GM21576 (cell line): ENCODE measurements around the gene NATD1.
A peak's percentile ranks its signal among the peaks of the same experiment; 100 is the strongest.

Source experiments
- ATAC-seq: cut with Tn5 transposase; IDR thresholded peaks from one replicate; pipeline ENCODE4 v1.9.1; 2021; ENCODE audit warnings: mild to moderate bottlenecking, moderate library complexity; ENCODE audit not compliant: unreplicated experiment

Gene NATD1

DNA sequence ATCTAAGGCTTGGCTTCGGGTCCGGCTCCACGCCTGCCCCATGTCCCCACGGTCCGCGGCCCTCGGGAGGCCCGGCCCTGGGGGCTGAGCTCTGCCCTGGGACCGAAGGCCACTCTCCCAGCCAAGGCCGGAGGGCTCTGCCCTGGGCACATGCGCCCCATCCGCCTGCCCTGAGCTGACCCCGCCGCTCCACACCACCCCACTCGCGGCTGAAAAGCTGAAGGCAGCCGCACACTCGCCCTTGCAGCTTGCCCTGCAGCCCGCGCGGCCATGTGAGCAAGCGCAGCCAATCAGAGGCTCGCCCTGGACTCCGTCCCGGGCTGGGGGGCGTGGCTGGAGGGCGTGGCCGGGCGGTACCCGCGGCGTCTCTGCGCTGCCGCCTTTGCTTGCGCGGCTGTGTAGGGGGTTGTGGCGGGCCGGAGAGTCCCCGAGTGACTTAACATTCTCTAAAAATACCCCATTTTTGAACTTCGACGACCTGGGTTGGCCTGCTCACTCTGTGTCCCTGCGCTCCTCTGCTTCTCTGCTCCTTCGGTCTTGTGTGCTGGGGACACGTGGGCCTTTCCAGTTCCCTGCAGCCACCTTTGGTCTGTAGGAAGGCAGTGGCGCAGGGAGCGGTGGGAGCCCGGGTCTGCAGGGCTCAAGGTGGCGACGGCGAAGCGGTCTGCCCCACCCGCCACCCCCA lies 22.5 kb upstream of the NATD1 start:
- peak; percentile 87 for ATAC-seq

DNA sequence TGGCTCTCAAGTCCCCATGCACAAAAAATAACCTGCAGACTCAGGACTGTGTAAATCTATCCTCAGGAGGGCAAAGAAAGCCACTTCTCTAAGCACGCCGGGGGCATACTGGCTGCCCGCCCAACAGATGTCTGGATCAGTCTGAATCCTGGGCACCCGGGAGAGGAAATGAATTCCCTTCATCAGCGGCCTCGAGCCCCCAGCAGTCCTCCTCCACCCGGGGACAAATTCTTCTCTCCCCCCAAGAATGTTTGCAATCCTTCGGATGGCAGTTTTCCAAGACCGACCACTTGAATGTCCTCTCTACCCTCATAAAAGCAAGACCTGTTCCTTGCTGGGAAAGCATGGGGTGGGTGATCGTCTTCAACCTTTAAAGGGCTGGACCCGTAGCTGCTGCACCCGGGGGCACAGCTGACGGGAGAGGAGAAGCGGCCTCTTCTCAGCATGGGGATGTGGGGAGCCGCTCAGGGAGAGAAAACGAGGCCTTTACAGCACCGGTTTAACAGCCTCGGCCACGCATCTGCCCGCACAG lies 21.9 kb upstream of the NATD1 start:
- no peak for ATAC-seq

DNA sequence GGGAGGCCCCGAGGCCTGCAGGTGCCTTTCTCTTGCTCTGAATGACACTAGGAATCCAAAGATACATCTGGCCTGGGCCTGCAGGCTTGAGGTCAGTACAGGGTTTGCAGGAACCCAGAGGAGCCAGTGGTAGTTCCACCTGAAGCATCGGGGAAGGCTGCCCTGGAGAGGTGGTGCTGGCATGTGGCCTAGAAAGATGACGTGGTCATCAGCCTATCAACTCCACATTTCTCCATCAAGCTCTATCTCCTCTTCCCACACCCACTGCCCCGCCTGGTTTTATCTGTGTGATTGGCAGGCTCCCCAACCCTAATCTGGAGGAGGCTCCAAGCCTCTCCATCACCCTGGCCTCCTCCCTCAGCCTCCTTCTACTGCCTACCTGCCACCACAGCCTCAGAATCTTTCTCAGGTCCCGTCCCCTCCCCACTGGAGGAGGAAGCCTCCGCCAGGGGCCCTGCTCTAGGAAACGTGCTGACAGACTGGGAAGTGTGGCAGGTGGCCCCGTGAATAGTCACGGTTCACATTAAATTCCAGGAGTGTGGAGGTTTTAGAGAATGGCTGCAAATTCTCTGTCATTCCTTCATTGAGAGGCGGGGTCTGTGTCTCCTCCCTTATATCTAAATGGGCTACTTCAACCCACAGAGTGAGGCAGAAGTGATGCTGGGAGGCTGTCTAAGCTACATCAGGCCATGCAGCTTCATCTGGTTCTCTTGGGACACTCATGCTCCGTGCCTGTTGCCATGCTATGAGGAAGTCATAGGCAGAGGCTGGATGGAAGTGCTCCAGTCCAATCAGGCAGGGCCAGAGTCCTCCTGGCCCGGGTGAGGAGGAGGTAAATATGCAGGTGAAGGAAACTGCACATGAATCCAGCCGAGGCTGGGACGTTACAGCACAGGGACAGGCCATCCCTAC lies 19.9 kb upstream of the NATD1 start:
- no peak for ATAC-seq

DNA sequence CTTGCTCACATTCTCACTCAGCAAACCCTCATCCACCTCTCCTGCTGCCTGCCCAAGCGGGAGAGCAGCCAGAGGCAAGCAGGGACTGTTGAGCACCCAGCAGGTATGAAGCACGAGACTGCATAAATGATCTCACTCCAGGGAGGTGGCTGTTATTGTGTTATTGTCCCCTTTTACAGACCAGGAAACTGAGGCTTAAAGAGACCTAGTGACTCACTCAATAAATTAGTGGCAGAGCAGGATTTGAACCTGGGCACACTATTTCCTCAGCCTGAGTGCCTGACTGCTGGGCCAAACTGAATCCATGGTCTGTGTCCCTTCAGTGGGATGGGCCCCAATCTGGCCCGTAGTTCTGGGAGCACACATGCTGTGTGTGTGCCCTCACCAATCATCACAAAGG lies 19.0 kb upstream of the NATD1 start:
- ATAC-seq, result no peak

DNA sequence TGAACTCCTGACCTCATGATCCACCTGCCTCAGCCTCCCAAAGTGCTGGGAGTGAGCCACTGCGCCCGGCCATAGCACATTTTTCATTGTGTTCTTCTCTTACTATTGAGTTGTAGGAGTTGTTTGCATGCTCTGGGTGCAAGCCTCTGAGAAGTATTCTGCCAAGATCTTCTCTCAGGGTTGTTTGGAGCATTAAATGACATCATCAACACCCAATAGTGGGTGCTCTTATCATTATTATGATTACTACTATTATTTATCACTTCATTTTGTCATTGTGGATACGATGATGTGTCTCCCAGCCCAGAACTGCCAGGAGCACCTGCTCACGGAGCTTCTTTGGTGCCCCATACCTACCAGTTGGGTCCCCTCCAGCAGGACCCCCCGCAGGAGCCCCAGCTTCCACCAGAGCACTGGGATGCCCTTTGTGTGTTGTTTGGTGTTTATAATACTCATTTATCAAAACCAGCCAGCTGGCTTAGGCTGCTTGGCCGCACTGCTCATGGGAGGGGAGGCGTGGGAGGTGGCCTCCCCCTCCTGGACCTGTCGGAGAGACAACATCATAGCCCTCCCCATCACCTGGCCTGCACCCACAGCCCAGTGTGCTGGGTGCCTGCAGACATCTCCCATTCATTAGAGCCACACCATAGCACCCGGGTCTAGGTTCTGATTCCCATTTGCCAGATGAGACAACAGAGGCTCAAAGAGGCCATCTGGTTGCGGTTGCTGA lies 18.4 kb upstream of the NATD1 start:
- no peak for ATAC-seq

DNA sequence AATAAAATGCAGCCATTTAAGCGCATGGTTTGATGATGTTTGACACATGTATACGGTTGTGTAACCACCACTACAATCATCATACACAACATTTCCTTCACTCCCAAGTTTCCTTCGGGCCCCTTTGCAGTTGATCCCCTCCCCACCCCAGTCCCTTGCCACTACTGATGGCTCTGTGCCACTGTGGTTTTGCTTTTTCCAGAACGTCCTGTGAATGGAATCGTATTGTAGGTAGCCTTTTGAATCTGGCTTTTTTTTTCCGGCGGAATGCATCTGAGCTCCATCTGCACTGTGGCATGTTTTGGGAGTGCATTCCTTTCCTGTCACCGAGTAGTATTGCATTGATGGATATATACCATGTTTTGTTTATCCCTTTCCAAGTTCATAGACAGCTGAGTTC lies 16.2 kb upstream of the NATD1 start:
- no peak for ATAC-seq

DNA sequence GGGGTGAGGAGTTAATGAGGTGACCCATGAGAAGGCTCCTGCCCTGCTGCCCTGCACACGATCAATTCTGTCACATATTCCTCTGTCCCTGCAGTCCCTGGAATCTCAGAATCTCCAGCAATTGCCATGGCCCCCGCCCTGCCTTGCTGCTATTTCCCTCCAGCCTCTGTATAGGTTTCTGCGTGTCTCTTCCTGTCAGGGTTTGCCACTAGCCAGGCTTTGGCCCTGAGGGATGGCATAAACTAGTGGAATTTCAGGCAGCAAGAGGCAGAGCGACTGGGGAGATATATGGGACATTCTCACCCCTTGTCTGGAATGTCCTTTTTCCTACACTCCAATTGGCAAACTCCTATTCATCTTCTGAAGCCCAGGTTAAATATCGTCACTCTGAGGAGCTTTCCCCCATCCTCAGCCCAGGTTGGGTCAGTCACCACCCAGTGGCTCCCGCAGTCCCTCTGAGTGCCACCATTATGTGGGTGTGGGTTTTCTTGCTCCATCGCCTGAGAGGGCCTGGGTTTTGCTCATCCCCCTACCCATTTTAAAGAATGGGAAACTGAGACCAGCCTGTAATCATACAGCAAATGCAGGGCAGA lies 15.5 kb upstream of the NATD1 start:
- no peak for ATAC-seq

DNA sequence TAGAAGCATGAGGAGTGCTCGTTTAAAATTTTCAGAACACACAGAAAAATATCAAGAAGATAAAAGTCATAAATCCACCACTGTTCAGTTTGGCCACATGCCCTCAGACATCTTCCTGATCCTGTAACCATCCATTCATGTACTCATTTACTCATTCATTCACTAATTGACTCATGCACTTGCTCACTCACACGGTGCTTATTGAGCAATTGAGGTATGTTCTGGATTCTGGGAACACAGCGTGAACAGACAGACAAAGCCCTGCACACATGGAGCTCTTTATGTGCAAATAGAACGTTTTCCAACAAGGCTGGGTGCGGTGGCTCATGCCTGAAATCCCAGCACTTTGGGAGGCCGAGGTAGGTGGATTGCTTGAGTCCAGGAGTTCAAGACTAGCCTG lies 10.2 kb upstream of the NATD1 start:
- ATAC-seq, result no peak

DNA sequence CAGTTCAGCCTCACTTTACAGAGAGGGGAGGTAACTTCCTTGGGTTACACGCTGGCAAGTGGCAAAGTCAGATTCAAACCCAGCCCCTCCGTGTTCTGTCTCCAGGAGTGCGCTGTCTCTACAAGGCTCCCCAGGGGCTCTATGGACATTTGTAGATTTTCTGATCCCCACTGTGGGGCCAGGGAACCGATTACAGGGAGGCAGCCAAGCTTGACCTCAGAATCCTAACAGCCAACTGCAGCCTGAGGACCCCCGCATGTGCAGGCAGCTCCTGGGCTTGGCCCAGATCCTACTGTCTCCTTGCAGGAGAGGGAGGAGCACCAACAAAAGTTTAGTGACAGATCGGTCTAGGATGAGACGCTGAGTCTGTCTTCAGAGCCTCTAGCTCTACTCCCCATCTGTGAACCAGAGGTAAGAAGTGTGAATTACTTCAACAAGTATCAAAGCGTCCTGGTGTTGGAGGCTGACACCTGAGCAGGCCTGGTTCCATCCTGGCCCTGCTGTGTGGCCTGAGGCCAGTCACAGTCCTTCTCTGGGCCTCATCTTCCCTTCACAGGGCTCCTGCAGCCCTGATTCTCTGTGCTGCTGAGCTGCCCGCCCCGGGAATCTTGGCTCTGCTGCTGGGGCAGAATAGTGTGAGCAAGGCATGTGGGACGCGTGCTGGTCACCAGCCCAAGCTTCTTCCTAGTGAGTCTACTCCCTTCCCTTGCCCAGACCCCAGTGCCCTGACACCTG lies 9.2 kb upstream of the NATD1 start:
- ATAC-seq, result no peak

DNA sequence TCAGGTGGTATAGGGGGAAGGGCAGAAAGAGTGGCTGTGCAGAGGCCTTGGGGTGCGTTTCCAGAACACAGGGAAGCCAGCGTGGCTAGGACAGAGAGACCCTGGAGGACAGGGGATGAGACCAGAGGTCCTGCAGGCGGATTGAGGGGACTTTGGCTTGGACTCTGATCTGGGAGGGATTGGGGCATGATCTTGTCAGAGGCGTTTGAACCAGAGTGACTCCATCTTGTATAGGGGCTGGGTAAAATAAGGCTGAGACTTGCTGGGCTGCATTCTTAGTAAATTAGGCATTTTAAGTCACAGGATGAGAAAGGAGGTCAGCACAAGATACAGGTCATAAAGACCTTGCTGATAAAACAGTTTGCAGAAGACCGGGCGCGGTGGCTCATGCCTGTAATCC lies 5.4 kb upstream of the NATD1 start:
- no peak for ATAC-seq

DNA sequence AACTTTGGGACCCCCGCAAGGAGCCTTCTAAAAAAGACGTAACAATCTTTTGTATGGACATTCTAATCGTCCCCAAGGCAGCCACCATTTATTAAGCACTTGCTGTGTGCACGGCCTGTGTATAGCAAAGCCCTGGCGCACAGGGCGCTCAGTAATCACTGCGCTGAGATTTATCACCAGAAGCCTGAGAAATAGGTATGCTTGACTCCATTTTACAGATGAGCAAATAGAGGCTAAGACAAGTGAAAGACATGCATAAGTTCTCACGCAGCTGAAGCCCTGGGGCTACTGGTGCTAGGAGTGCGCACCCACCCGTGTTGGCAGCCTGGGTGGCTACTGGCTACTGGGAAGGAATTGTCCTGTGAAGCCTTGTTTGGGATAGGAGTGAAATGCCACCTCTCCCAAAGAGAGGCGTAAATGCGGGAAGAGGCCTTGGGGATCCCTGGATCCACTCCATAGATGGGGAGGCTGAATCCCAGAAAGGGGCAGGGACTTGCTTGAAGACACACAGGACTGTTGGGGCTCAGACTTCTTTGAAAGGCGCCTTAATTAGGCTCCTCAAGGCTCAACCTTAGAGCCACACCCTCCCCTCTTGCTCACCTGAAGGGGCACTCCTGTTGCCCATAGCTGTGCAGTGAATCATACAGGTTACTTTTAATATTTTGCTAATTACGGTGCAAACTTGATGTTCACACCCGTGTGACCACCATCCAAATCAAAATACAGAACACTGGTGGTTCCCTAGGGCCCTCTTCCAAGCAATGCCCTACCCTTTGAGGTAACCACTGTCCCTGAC lies 634 bp upstream of the NATD1 start:
- no peak for ATAC-seq

DNA sequence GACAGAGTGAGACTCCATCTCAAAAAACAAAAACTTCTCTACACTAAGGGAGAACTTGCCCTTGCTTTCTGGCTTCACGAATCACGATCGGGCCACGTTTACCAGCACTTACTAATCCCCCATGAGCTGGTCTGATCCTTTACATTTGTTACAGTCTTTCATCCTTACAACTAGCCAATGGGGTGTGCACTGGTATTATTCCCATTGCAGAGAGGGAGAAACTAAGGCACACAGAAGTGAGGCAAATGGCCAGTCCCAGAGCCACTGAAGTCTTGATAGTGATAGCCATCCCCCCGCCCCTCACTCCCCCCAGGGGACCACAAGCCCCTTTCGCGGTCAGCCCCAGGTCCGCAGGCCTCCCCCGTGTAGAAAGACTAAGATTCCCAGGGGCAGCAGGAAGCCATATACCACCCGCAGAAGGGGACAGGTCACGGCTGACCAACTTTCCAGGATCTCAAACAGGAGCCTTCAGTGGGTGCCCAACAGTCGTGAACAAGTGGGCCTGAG lies 868 bp downstream of the NATD1 start:
- ATAC-seq, result no peak

DNA sequence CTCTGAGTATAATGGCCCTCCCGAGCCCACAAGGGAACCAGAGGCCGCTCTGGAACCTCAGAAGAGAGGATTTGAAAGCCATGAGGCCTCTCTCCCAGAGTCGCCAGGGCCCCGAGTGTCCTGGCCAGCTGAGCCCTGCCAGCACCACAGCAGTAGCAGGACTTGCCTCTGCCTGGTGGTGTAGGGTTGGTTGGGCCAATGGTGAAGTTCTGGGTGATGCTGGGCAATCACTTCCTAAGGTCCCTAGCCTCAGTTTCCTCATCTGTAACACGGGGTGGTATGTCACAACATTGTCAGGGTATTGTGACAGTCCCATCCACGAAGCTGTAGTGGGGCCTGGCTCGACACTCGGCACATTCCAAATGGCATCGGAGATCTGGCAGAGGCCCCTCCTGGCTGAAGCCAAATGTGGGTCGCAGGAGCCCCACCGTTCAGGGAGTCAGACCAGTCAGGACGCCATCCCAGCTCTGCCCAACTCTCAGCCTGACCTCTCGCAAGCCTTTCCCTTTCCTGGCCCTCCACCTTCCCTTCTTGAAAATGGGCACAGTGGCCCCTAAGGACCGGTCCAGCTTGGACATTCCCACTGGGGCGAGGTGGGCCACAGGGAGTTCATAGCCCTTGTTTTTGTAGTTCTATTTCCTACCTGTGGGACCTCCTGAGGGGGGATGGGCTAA lies 1.7 kb downstream of the NATD1 start:
- ATAC-seq, result no peak

DNA sequence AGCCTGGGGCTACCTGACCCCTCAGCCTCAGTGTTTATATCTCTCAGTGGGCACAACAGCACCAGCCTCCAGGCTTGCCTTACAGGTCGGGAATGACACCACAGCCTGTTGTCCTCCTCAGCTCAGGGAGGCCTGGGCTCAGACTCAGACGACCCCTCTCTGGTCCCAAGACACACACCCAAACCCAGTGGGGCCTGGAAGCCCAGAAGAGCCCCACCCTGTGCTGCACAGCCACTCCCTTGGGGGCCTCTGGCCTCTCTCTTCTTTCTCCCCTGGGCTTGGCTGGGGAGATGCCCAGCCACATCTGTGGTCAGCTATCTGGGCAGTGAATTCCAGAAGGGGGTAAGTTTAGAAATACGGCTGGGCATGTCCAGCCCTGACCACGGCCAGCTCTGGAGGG lies 2.4 kb downstream of the NATD1 start:
- no peak for ATAC-seq

DNA sequence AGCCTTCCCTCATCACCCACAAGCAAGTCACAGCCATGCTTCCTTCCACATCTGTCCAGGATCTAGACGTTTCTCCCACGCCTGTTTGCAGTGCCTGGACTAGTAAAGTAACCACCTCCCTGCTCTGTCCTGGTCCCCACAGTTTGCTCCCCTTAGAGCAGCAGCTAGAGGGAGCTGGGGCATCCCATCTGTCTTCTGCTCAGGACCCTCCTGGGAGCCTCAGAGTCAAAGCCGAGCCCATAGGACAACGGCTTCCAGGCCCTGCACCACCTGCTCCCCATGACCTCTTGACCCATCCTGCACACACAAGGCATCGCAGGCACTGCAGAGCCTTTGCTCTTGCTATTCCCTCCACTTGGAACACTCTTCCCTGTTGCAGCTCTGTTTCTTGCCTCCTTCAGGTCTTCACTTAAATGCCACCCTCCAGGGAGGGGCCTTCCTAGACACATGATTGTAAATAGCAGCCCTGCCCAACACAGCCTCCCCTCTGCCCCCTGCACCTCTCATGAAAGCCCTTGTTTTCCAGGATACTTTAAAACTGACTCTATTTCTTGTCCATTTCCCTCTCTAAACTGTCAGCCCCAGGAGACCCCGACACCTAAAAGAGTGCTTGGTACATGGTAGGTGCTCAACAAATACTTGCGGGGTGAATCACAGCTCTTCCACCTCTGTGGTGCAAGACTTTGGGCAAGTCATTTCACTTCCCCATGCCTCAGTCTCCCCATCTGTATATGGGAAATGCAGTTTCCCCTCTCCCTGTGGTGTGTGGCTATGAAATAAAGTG lies 3.1 kb downstream of the NATD1 start:
- no peak for ATAC-seq

DNA sequence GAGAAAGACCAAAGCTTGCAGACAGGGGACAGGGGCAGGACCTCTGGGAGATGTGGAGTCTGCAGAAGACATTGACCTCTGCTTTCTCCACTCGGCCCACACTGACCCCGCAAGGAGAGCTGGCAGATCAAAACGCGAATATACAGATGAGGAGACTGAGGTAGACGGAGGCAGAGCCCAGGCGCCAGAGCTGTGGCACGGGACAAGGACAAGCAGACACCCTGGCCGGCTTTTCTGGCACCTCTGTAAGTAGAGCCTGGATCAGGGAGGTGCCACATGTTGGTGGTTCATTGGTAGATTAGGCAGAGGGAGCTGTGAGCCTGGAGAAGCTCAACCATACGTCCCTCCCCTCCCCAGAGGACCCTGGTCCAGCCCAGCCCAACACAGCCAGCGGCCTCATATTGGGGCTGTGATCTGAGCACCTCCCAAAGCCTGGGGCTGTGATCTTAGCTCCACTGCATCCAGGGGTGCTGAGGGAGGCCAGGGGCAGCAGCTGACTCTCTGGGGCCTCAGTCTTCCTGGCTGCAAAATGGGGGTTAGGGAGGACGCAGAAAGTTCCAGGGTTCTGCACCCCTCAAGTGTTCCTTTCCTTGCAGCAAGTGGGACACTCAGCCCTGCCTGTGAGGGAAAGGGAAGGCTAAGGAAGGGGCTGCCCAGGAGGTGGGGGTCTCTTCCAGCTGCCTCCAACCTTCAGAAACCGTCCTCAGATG lies 4.0 kb downstream of the NATD1 start:
- no peak for ATAC-seq

DNA sequence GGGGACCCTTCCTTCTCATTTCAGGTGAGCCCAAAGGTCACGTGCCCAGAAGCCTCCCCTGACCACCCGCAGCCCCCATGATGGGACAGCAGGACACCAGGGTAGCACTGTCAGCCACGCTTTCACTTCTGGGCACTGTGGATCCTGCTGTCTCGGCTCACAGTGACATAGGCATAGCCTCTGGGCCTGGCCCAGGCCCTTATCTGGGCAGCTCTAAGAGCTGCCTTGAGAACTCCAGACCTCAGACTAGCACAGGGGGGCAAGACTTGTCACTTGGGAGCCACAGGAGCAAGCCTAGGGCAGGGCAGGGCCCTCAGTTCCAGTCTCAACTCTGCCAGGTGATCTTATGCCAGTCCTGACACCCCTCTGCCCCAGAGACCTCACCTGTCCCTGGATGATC lies 4.7 kb downstream of the NATD1 start:
- ATAC-seq, result no peak
